Nephron (organoid): ENCODE results near the gene ILK.
A peak's percentile ranks its signal among the peaks of the same experiment; 100 is the strongest.

Experiments
- H3K27ac Mint-ChIP-seq, 3 experiments: 2 replicates each; pipeline ENCODE4 v1.8.0; 2020; ENCODE audit warnings: mixed read lengths in 3 of 3, mild to moderate bottlenecking in 2 of 3, moderate library complexity in 1 of 3
- H3K27me3 Mint-ChIP-seq: 2 replicates; pipeline ENCODE4 v1.8.0; 2021; ENCODE audit warnings: low read depth, mild to moderate bottlenecking, moderate library complexity, mixed read lengths
- H3K36me3 Mint-ChIP-seq: 2 replicates; pipeline ENCODE4 v1.8.0; 2020; ENCODE audit warnings: low read depth, mixed read lengths
- H3K4me1 Mint-ChIP-seq: 2 replicates; pipeline ENCODE4 v1.8.0; 2020; ENCODE audit warnings: mixed read lengths
- H3K4me3 Mint-ChIP-seq, 3 experiments: 2 replicates each; pipeline ENCODE4 v1.8.0; 2020; ENCODE audit warnings: mild to moderate bottlenecking in 3 of 3, mixed read lengths in 3 of 3, moderate library complexity in 2 of 3
- H3K9me3 Mint-ChIP-seq: 2 replicates; pipeline ENCODE4 v1.8.0; 2020; ENCODE audit warnings: mixed read lengths
- TF ChIP-seq, protein P1 (sequence below), 3 experiments: fragments of 200-600 bp; sonication (generic); IDR thresholded peaks; one replicate each; pipeline ENCODE4 v1.5.0; 2021; ENCODE audit warnings: antibody characterized with exemption in 3 of 3; ENCODE audit not compliant: unreplicated experiment in 3 of 3

Gene ILK

DNA sequence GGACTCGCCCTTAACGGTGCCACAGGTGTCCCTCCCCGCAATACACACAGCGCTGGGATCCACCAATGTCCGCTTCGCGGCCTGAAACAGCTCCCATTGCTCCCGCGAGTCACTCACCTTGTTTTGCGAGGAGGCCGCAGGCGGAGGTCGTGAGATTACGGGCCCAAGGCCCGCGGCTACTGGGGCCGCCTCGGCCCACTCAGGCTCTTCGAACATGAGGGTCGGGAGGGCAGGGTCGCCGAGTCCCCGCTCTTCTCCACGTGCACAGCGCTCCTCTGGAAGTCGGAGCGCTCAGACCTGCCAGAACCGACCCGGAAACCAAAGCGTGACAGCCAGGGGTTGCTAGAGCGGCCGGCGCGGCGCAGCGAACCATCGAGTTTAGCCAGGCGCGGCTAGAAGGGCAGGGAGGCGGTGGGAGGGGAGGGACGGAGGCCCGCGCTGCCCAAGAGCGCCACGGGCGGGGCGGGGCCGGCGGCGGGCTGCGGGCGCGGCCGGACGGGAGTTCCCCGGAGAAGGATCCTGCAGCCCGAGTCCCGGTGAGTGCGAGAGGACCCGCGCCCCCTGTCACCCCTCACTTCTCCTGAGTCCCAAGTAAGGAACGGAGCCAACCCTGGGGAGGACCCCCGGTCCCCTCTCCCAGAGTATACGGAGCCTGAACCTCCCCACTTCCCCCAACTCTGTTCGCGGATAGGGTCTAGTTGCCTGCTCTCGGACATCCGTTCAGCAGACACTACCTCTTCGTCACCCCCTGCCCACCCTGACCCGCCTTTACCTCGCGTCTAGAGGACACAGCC, at the start of gene ILK, which contains the start of gene RRP8:
TSS of gene ILK (plus strand) at position 488 of the 794 bp plus-strand sequence. CDS start 498 bp downstream, outside the sequence.
TSS of gene RRP8 (minus strand) at position 330 of the 794 bp plus-strand sequence. CDS start at position 216, 114 bp downstream.
- H3K27ac Mint-ChIP-seq = no peak within 1 kb of the TSS
- no peaks in the 10 kb centered on the region for H3K9me3 Mint-ChIP-seq
- no peaks in the 10 kb centered on the region for H3K27me3 Mint-ChIP-seq
- no peak within 1 kb of the TSS for H3K4me3 Mint-ChIP-seq
- H3K36me3 Mint-ChIP-seq = peaks cover 25% of the 10 kb centered on the region
- peaks cover 20% of the 10 kb centered on the region for H3K4me1 Mint-ChIP-seq
- TF ChIP-seq, protein P1, sequence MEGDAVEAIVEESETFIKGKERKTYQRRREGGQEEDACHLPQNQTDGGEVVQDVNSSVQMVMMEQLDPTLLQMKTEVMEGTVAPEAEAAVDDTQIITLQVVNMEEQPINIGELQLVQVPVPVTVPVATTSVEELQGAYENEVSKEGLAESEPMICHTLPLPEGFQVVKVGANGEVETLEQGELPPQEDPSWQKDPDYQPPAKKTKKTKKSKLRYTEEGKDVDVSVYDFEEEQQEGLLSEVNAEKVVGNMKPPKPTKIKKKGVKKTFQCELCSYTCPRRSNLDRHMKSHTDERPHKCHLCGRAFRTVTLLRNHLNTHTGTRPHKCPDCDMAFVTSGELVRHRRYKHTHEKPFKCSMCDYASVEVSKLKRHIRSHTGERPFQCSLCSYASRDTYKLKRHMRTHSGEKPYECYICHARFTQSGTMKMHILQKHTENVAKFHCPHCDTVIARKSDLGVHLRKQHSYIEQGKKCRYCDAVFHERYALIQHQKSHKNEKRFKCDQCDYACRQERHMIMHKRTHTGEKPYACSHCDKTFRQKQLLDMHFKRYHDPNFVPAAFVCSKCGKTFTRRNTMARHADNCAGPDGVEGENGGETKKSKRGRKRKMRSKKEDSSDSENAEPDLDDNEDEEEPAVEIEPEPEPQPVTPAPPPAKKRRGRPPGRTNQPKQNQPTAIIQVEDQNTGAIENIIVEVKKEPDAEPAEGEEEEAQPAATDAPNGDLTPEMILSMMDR (IDR thresholded peaks at IDR 0.05; ENCODE audit: unreplicated experiment in 3 of 3) = peak in 2 of 3 experiments; percentile 9 to 20

DNA sequence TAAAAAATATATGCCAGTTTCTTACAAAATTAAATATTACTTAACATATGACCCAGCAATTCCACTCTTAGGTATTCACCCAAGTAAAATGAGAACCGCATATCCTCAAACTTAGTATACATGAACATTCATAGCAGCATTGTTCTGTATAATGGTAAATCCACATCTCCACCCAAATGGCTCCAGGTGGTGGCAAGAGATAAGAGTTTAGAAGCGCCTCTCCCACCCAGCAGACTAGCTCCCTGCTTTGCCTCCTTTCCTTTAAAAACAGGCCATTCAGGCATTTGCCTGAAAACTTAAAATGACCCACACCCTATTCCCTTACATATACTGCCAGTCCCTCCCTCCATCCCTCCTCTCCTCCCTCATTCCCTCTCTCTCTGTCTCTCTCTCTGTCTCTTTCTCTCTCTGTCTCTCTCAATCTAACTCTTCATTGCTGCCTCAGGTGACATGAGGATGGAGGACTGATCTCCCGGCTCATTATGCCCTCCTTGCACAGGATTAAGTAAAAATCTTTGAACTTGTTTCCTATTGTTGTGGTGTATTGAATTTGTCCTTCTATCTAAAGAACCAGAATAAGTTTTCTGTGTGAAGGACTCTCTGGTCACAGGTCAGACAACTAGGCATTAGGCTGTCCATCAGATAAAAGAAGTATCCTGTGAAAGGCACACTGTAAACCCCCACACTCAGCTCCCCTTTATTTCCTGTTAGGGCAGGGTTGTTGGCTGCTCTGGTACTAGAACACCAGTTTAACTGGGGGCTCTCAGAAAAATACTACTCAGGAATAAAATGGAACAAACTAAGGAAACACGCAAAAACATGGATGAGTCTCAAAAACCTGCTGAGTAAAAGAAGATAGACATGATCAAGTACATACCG, 48.5 kb upstream of the ILK start:
- Mint-ChIP-seq H3K4me3 (no peak overlapping the region), H3K36me3 (no peaks in the 10 kb centered on the region), H3K27me3 (no peaks in the 10 kb centered on the region), H3K9me3 (no peaks in the 10 kb centered on the region), H3K27ac (no peak overlapping the region), H3K4me1 (peaks cover 6% of the 10 kb centered on the region)
- TF ChIP-seq, protein P1 (IDR thresholded peaks at IDR 0.05; ENCODE audit: unreplicated experiment in 3 of 3) = no peak

DNA sequence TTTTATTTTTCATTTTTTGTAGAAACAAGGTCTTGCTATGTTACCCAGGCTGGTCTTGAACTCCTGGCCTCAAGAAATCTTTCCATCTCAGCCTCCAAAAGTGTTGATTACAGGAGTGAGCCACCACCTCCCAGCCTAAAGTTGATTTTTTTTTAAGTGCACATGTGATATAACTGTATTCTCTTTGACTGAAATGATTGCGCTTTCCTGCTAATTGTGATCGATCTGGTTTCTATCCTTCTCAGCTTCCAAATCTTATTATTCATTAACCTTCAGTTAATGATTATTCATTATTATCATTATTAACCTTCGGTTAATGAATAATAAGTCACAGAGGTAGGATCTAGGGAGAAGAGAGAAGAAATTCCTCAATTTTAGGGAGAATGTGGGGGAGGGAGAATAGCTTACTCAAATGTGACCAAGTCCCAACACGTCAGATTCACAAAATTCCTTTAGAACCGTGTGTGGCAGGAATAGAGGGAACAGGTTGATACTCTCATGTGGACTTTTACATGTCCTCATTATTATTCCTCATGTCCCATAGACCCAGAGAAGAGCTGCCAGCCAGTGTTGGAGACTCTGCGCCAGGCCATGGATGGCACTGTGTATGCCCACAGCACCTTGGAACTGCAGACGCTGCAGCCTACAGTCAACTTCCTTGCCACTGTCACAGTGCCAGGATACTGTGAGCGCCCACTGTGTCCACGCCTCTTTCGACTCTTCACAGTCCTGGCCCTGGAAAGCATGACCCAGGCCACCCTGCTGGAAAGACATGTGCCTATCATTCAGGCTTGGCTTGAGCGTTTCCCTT, 47.2 kb upstream of the ILK start:
- Mint-ChIP-seq H3K27me3 (no peaks in the 10 kb centered on the region), H3K4me1 (peaks cover 6% of the 10 kb centered on the region), H3K4me3 (no peak overlapping the region), H3K9me3 (no peaks in the 10 kb centered on the region), H3K36me3 (no peaks in the 10 kb centered on the region), H3K27ac (peak overlapping the region; percentile 56 to 83 (median 81))
- TF ChIP-seq, protein P1 (IDR thresholded peaks at IDR 0.05; ENCODE audit: unreplicated experiment in 3 of 3) = no peak

DNA sequence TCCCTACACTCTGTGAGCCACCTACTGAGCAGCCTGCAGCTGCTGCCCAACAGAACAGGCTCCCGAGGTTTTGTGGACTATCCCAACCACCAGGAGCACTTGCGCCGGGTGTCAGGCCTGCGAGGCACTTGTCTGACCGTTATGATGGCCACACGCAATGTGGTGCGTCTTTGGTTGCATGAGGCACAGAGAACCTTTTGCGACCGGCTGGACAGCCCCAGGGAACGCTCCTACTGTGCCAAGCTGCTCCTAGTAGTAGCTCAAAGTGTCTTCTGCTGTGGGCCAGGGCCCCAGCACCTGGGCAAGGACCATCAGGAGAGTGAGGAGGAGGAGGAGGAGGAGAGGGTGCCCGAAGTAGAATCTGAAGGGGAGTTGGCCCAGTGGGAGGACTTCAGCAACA, 46.5 kb upstream of the ILK start:
- Mint-ChIP-seq H3K9me3 (no peaks in the 10 kb centered on the region), H3K4me1 (peaks cover 12% of the 10 kb centered on the region), H3K27ac (peak overlapping the region in 1 of 3 experiments; percentile 83), H3K27me3 (no peaks in the 10 kb centered on the region), H3K4me3 (no peak overlapping the region), H3K36me3 (no peaks in the 10 kb centered on the region)
- TF ChIP-seq, protein P1 (IDR thresholded peaks at IDR 0.05; ENCODE audit: unreplicated experiment in 3 of 3) = no peak

DNA sequence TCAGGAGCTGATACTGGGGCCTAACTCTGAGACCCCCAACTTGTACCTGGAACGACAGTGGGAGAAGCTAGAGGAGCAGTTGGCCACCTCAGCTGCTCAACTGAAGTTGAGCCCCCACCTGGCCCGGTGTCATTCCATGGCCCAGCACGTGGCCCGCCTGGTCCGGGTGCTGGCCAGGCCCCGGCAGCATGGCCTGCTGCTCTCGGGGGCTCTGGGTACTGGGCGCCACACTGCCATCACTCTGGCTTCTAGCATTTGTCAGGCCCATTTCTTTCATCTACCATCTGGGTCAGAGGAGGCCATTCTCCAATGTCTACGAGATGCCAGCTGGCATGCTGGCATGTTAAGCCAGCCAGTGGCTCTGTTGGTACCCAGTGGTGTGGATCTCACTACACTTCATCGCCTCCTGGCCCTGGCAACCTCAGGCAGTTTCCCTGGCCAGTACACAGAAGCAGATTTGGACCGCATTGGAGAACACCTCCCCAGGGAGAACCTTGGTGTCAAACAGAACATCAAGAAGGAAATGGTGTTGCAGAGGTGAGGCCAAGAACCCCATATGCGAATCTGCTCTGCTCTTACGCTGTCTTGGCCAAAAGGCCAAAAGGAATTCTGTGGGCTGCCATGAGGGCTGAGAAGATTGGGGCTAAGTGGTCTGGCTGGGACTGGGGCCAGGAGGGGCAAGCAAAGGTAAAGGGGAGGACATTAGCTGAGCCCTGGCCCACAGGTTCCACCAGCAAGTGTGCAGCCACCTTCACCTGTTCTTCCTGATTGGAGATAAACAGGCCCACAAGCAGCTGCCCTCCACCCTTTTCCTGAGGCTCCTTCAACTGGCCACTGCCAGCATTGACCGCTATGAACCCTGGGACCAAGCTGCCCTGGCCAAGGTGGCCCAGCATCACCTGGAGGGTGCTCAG, 45.6 kb upstream of the ILK start:
- Mint-ChIP-seq H3K9me3 (no peaks in the 10 kb centered on the region), H3K36me3 (no peaks in the 10 kb centered on the region)

More for the DNA sequence above, 45.6 kb upstream of the ILK start:
- H3K27me3 Mint-ChIP-seq = no peaks in the 10 kb centered on the region
- no peak overlapping the region for H3K27ac Mint-ChIP-seq
- TF ChIP-seq, protein P1 (IDR thresholded peaks at IDR 0.05; ENCODE audit: unreplicated experiment in 3 of 3) = no peak
- no peak overlapping the region for H3K4me3 Mint-ChIP-seq
- peaks cover 21% of the 10 kb centered on the region for H3K4me1 Mint-ChIP-seq
